Measurements from ENCODE around the gene AMBRA1.

The AMBRA1 gene

GRCh38 chr11:46506483-46506791 lies 87.4 kb downstream of the AMBRA1 start:
- DNase-seq (ENCODE audit: low spot score): no peak

- DNase-seq (ENCODE audit: low spot score): no peak
These were observed 87.9 kb downstream of the AMBRA1 start for GRCh38 chr11:46505741-46506482.

- no peak for DNase-seq (ENCODE audit: low spot score)
These were observed 88.8 kb downstream of the AMBRA1 start for GRCh38 chr11:46504817-46505613.

GRCh38 chr11:46499821-46500220 lies 94.0 kb downstream of the AMBRA1 start:
- no peak for DNase-seq (ENCODE audit: low spot score)

GRCh38 chr11:46498968-46499367 lies 94.9 kb downstream of the AMBRA1 start:
- DNase-seq (ENCODE audit: low spot score): no peak

- DNase-seq (ENCODE audit: low spot score): no peak
These were observed 95.6 kb downstream of the AMBRA1 start for GRCh38 chr11:46498179-46498578.

- DNase-seq (ENCODE audit: low spot score): no peak
These were observed 96.3 kb downstream of the AMBRA1 start for GRCh38 chr11:46497498-46497897.

- no peak for DNase-seq (ENCODE audit: low spot score)
These were observed 100.0 kb downstream of the AMBRA1 start for GRCh38 chr11:46493791-46494190.

GRCh38 chr11:46492532-46492931 lies 101.3 kb downstream of the AMBRA1 start:
- DNase-seq (ENCODE audit: low spot score): no peak

- no peak for DNase-seq (ENCODE audit: low spot score)
These were observed 102.0 kb downstream of the AMBRA1 start for GRCh38 chr11:46491661-46492330.

GRCh38 chr11:46490666-46491065 lies 103.2 kb downstream of the AMBRA1 start:
- no peak for DNase-seq (ENCODE audit: low spot score)

- DNase-seq (ENCODE audit: low spot score): peak; percentile 83
These were observed 103.9 kb downstream of the AMBRA1 start for GRCh38 chr11:46489656-46490560.

GRCh38 chr11:46485856-46486443 lies 107.9 kb downstream of the AMBRA1 start:
- DNase-seq (ENCODE audit: low spot score): no peak

GRCh38 chr11:46484101-46484500 lies 109.7 kb downstream of the AMBRA1 start:
- no peak for DNase-seq (ENCODE audit: low spot score)

GRCh38 chr11:46480909-46481308 lies 112.9 kb downstream of the AMBRA1 start:
- DNase-seq (ENCODE audit: low spot score): no peak

- no peak for DNase-seq (ENCODE audit: low spot score)
These were observed 113.6 kb downstream of the AMBRA1 start for GRCh38 chr11:46480166-46480726.

GRCh38 chr11:46479601-46480000 lies 114.2 kb downstream of the AMBRA1 start:
- DNase-seq (ENCODE audit: low spot score): no peak

GRCh38 chr11:46478196-46478595 lies 115.6 kb downstream of the AMBRA1 start:
- DNase-seq (ENCODE audit: low spot score): no peak

- DNase-seq (ENCODE audit: low spot score): no peak
These were observed 116.7 kb downstream of the AMBRA1 start for GRCh38 chr11:46477136-46477535.

GRCh38 chr11:46475926-46476545 lies 117.8 kb downstream of the AMBRA1 start:
- no peak for DNase-seq (ENCODE audit: low spot score)

Data from cerebellar cortex (tissue), 1 donor.